Dermis microvascular lymphatic vessel endothelial cell (primary cell): Measurements from ENCODE around the gene MVP. TPM values are rescaled to one million over a fixed set of nuclear protein-coding genes. Genes with fewer than 3 reads are reported as not detected.
"Not testable (repeated sequence)": the region's sequence is repeated elsewhere in the genome, so short reads cannot be mapped to it uniquely, and the experiment has no call there.

ENCODE experiments used
- DNase-seq, 2 donors: peaks; one replicate each; pipeline versions ENCODE4 v3.0.0 to v3.0.0-alpha.2; 2010; ENCODE audit warnings: low read depth in 2 of 2
- total RNA-seq: library from RNA; depleted of rRNA; stranded (reverse); fragments of >200 nt; gene quantifications from 2 replicates; pipeline ENCODE4 v1.2.1, GENCODE V29; 2014

The MVP gene
- total RNA-seq, 1 donor from 2014 or later, result 141 TPM

DNA sequence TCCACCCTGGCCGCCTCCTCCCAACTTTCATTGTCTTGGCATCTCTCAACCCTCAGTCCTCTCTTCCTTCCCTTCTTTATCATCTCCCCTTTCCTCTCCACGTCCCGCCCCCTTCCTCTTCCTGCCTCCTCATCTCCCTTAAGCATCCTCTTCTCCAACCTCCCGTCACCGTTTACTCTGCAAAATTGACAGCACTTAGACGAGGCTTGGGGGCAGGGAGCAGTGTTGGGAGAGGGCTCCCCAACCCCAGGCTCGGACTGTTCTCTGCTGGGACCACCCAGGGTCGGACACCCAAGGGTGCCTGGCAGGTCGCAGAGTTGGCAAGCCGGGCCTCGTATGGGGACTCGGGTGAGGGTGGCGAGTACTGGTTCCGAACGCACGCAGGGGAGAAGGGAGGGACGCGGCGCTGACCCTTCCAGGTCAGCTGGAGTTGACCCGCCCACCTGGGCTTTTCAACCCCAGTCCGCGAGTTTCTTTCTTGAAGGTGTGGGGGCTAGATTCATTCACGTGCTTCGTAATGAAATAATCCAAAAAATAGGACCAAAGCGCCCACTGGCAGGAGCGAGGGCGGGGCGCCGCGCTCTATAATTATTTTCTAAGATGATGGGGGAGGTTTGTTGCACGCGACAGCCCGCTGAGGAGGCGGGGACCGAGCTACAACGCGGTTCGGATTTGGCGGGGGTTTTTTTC lies 5.1 kb upstream of the MVP start:
- peak in 1 of 2 donors; percentile 33 for DNase-seq

DNA sequence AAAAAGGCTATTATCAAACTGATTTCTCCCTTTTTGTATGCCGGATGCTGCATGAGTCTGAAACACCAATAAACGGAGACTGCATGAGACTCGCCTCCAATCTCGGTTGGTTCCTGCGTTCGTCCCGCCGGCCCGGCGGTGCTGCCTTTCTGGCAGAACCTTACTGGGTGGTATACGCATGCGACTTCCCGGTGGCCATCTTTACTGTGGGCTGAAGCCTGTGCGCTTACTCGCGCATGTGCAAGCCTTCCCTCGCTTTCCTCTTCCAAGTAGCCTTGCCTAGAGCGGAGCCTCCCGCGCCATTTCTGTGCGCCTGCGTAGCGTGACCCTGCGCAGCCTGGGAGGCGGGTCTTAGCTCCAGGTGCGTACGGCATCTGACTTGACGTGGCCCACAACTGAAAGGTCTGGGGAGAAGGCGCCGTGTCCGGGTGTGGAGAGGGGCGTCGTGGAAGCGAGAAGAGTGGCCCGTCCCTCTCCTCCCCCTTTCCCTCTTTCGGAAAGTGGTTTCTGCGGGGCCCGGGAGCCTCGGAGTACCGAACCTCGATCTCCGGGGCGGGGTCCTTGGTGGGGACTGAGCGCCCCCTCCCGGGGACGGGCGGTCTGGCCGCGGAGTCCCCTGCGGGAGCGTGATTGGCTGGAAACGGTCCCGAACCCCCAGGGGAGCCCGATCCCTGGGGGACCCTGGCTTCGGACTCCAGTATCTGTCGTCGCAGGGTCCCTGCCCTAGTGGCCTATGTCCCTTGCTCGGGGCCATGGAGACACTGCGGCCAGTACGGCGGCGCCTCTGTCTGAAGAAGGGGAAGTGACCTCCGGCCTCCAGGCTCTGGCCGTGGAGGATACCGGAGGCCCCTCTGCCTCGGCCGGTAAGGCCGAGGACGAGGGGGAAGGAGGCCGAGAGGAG lies 4.2 kb upstream of the MVP start, which contains the start of gene PAGR1:
TSS of gene PAGR1 (plus strand) at position 360 of the 901 bp plus-strand sequence. CDS start at position 734, 374 bp downstream.
- DNase-seq, result peak; percentile 99 to 100

DNA sequence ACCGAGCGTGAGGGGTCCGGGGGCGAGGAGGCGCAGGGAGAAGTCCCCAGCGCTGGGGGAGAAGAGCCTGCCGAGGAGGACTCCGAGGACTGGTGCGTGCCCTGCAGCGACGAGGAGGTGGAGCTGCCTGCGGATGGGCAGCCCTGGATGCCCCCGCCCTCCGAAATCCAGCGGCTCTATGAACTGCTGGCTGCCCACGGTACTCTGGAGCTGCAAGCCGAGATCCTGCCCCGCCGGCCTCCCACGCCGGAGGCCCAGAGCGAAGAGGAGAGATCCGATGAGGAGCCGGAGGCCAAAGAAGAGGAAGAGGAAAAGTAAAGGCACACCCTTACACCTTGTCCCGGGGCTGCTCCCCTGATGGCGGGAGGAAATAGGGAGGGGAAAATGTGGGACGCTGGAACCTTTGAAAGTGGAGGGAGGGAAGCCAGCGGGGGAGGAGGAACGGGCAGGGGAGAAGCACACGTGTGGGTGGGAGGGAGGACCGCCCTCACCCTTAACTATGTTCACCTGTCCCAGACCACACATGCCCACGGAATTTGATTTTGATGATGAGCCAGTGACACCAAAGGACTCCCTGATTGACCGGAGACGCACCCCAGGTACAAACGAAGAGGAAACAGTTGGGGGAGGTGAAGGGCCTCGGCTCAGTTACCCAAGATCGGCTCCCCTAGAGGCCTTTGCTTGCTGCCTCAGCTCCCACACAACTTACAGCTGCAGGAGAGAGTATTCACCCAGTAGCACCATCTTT lies 3.4 kb upstream of the MVP start:
- DNase-seq, result peak in 1 of 2 donors; percentile 63

DNA sequence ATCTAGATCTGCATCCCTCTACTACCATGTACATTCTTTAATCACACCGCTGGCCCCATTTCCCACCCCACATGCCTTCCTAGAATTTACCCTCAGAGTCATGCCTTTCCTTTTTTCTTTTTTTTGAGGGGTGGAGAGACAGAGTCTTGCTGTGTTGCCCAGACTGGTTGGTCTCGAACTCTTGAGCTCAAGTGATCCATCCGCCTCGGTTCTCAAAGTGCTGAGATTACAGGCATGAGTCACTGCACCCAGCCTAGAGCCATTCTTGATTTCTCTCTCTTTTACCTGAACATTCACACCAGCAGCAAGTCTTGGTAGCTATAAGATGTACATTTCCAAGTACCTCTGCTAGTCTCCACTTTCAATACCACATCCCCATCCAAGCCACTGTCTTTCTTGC lies 2.2 kb upstream of the MVP start:
- no peak for DNase-seq

- no peak for DNase-seq
Measured at GRCh38 chr16:29819506-29819905, 756 bp upstream of the MVP start.

GRCh38 chr16:29820730-29821642 lies 724 bp downstream of the MVP start:
- DNase-seq, result peak in 1 of 2 donors; percentile 57

DNA sequence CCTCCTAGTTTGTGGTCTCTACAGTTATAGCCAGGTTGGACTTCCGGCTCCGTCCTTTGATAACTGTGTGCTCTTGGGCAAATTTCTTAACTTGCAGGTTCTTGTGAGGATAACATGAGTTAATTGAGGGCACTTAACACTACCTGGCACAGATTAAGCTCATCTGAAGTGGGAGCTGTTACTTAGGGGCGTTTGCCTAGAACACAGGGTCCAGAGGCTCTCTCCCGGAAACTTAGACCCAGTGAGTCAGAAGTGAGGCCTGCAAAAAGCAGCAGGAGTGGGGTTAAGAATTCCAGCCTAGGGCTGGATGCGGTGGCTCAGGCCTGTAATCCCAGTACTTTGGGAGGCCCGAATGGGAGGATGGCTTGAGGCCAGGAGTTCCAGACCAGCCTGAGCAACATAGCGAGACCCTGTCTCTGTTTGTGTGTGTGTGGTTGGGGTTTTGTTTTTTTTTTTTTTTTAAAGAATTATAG lies 1.4 kb downstream of the MVP start:
- DNase-seq, result peak in 1 of 2 donors; percentile 80

DNA sequence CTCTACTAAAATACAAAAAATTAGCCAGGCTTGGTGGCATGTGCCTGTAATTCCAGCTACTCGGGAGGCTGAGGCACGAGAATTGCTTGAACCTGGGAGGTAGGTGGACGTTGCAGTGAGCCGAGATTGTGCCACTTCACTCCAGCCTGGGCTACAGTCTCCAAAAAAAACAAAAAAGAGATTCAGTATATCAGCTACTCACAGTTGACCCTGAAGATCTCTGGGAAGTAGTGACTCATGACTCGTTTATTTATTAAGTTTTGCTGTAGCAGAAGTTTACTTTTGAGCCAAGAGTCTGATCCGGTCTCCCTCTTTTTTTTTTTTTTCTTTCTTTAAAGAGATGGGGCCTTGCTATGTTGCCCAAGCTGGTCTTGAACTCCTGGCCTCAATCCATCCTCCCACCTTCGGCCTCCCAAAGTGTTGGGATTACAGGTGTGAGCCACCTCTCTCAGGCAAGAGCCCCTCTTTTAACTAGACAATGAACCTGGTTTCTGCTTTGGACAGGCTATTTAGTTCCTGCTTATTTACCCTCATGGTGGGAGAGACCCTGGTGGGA lies 4.4 kb downstream of the MVP start:
- peak in 1 of 2 donors; percentile 86 for DNase-seq

- DNase-seq, result peak in 1 of 2 donors; percentile 67
Measured at GRCh38 chr16:29825145-29826044, 5.1 kb downstream of the MVP start.

DNA sequence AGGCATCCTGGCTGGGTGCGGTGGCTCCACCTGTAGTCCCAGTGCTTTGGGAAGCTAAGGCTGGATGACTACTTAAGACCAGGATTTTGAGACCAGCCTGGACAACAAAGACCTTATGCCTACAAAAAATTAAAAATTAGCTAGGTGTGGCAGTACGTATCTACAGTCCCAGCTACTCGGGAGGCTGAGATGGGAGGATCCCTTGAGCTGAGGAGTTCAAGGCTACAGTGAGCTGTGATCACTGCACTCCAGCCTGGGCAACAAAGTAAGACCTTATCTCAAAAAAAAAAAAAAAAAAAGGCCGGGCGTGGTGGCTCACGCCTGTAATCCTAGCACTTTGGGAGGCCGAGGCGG lies 6.1 kb downstream of the MVP start:
- DNase-seq, result no peak

DNA sequence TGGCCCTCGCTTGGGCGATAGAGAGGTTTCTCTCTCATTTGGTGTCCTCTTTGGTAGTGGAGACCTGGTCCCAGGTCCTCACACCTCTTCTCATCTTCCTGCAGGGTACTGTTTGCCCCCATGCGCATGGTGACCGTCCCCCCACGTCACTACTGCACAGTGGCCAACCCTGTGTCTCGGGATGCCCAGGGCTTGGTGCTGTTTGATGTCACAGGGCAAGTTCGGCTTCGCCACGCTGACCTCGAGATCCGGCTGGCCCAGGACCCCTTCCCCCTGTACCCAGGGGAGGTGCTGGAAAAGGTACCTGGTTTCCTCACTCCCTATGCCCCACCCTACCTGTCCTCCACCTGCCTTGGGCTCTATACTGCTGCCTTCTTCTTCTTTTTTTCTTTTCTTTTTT lies 10.5 kb downstream of the MVP start:
- DNase-seq, result no peak

GRCh38 chr16:29831490-29831889 lies 11.2 kb downstream of the MVP start:
- DNase-seq, result no peak

GRCh38 chr16:29833219-29833618 lies 13.0 kb downstream of the MVP start:
- DNase-seq, result not testable (repeated sequence)

DNA sequence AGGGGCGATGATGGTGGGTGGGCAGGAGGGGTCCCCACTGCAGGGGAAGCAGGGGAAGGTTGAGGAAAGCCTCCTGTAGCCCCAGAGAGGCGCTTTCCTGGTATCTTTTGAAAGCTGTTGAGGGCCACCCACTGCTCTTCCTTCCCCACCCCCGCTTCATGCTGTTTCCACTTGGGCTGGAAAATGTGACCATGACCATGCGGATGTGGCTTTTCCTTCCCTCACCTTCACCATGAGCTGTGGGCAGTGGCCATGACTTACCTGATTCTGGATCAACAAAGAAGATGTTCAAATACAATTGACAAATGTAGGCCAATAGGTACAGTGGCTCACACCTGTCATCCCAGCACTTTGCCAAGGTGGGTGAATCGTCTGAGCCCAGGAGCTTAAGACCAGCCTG lies 13.8 kb downstream of the MVP start:
- DNase-seq, result no peak

- no peak for DNase-seq
Measured at GRCh38 chr16:29835926-29836325, 15.7 kb downstream of the MVP start.

- DNase-seq, result no peak
Measured at GRCh38 chr16:29836623-29837022, 16.4 kb downstream of the MVP start.

DNA sequence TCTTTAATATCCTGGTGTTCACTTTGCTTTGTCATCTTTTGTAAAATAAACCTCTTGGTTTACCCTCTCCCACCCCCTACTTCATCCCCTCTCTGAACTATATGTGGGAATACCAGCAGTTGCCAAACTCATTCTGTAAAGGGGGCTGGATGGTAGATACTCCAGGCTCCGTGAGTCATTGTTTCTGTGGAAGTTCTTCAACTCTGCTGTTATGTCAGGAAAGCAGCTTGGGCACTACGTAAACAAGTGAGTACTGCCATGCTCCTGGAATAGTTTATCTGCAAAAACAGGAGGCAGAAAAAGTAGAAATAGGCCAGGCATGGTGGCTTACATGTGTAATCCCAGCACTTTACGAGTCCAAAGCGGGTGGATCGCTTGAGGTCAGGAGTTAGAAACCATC lies 17.6 kb downstream of the MVP start:
- DNase-seq, result peak in 1 of 2 donors; percentile 81

GRCh38 chr16:29839822-29840221 lies 19.6 kb downstream of the MVP start:
- DNase-seq, result no peak

DNA sequence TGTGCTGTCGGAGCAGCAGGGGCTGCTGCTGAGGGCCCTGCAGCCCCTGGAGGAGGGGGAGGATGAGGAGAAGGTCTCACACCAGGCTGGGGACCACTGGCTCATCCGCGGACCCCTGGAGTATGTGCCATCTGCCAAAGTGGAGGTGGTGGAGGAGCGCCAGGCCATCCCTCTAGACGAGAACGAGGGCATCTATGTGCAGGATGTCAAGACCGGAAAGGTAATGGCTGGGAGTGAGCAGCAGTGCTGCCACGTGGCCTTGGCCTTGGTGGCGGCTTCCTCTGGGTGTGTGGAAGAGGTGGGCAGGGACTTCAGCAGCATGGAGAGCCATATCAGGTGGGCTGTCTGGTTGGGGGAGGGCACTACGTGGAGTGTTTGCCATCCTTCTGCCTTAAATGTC lies 20.0 kb downstream of the MVP start:
- DNase-seq, result no peak
